SU-DHL-6 (cell line): ENCODE results near the gene FTCDNL1.

ENCODE experiments used
- H2AFZ ChIP-seq: fragments of 200-600 bp; sonication (generic); 2 replicates; pipeline ENCODE4 v1.6.1; 2014; ENCODE audit warnings: low read depth, mild to moderate bottlenecking, moderate library complexity, mixed read lengths, antibody characterized with exemption, low read length; ENCODE audit not compliant: severe bottlenecking
- H3F3A ChIP-seq: fragments of 200-600 bp; shearing (Covaris generic); 2 replicates; pipeline ENCODE4 v1.6.0; 2016; ENCODE audit warnings: antibody characterized with exemption, mild to moderate bottlenecking; ENCODE audit not compliant: insufficient read depth
- H3K27ac ChIP-seq: fragments of 200-600 bp; sonication (generic); 2 replicates; pipeline ENCODE4 v1.5.1; 2016; ENCODE audit warnings: low read depth, mild to moderate bottlenecking, low read length, moderate library complexity, mixed read lengths
- H3K27me3 ChIP-seq: fragments of 200-600 bp; sonication (generic), shearing (Covaris generic); 2 replicates; pipeline ENCODE4 v1.6.0; 2014; ENCODE audit warnings: mild to moderate bottlenecking, low read length
- H3K36me3 ChIP-seq: fragments of 200-600 bp; sonication (generic); 2 replicates; pipeline ENCODE4 v1.6.1; 2014; ENCODE audit warnings: mild to moderate bottlenecking, low read length, mixed read lengths
- H3K4me2 ChIP-seq: fragments of 300-600, 200-600 bp; shearing (Covaris generic), sonication (generic); 2 replicates; pipeline ENCODE4 v1.6.0; 2014; ENCODE audit warnings: low read length, low read depth, mild to moderate bottlenecking; ENCODE audit not compliant: poor library complexity, severe bottlenecking
- H3K4me3 ChIP-seq: fragments of 200-600 bp; sonication (generic); 2 replicates; pipeline ENCODE4 v1.5.1; 2014; ENCODE audit warnings: antibody characterized with exemption, low read length, mild to moderate bottlenecking, mixed read lengths; ENCODE audit not compliant: insufficient read depth, poor library complexity, severe bottlenecking
- H3K79me2 ChIP-seq: fragments of 200-600 bp; sonication (generic); 2 replicates; pipeline ENCODE4 v1.6.1; 2014; ENCODE audit warnings: mild to moderate bottlenecking, low read length, moderate library complexity; ENCODE audit not compliant: insufficient read depth
- H3K9ac ChIP-seq: fragments of 200-600 bp; sonication (generic); 2 replicates; pipeline ENCODE4 v1.7.0; 2014; ENCODE audit warnings: mild to moderate bottlenecking, low read length
- H3K9me2 ChIP-seq: fragments of 200-600 bp; sonication (generic); replicated peaks from 2 replicates; pipeline ENCODE4 v1.6.1; 2014; ENCODE audit warnings: low read length; ENCODE audit not compliant: insufficient read depth
- H3K9me3 ChIP-seq: fragments of 200-600 bp; sonication (generic); 2 replicates; pipeline ENCODE4 v1.6.1; 2014; ENCODE audit warnings: low read length, mixed read lengths; ENCODE audit not compliant: insufficient read depth
- H4K20me1 ChIP-seq: fragments of 200-600 bp; sonication (generic); 2 replicates; pipeline ENCODE4 v1.6.1; 2014; ENCODE audit warnings: low read depth, mild to moderate bottlenecking, antibody characterized with exemption, low read length, moderate library complexity, mixed read lengths
- EZH2phosphoT487 ChIP-seq: fragments of 200-600 bp; sonication (generic), shearing (Covaris generic); conservative IDR thresholded peaks from 2 replicates; pipeline ENCODE4 v1.6.1; 2018; ENCODE audit warnings: mild to moderate bottlenecking, antibody characterized with exemption, low read length, moderate library complexity, mixed read lengths
- TF ChIP-seq, protein P1 (sequence below): fragments of 200-600 bp; sonication (generic); IDR thresholded peaks from one replicate; pipeline ENCODE4 v1.5.1; 2017; ENCODE audit warnings: antibody characterized with exemption, mild to moderate bottlenecking, low read length, moderate library complexity; ENCODE audit not compliant: insufficient read depth, poor library complexity, severe bottlenecking

The FTCDNL1 gene

GRCh38 chr2:199784512-199784911, 66.5 kb downstream of the FTCDNL1 start:
- no peaks in the 10 kb centered on the region for H3K36me3 ChIP-seq
- TF ChIP-seq, protein P1, sequence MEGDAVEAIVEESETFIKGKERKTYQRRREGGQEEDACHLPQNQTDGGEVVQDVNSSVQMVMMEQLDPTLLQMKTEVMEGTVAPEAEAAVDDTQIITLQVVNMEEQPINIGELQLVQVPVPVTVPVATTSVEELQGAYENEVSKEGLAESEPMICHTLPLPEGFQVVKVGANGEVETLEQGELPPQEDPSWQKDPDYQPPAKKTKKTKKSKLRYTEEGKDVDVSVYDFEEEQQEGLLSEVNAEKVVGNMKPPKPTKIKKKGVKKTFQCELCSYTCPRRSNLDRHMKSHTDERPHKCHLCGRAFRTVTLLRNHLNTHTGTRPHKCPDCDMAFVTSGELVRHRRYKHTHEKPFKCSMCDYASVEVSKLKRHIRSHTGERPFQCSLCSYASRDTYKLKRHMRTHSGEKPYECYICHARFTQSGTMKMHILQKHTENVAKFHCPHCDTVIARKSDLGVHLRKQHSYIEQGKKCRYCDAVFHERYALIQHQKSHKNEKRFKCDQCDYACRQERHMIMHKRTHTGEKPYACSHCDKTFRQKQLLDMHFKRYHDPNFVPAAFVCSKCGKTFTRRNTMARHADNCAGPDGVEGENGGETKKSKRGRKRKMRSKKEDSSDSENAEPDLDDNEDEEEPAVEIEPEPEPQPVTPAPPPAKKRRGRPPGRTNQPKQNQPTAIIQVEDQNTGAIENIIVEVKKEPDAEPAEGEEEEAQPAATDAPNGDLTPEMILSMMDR, result no peak
- no peak for TF ChIP-seq EZH2phosphoT487
- H3K4me3 ChIP-seq, result no peak overlapping the region
- H2AFZ ChIP-seq, result no peak overlapping the region
- no peak overlapping the region for H3K9ac ChIP-seq
- no peaks in the 10 kb centered on the region for H3K9me3 ChIP-seq
- no peaks in the 10 kb centered on the region; the same call in 1 of the 2 replicates for H4K20me1 ChIP-seq
- H3K9me2 ChIP-seq, result no peaks in the 10 kb centered on the region
- H3K4me2 ChIP-seq, result no peak overlapping the region
- H3K27ac ChIP-seq, result no peak overlapping the region
- no peaks in the 10 kb centered on the region for H3F3A ChIP-seq
- H3K79me2 ChIP-seq, result no peaks in the 10 kb centered on the region
- H3K27me3 ChIP-seq, result no peaks in the 10 kb centered on the region

- H3K4me2 ChIP-seq, result no peak overlapping the region
- H3F3A ChIP-seq, result no peaks in the 10 kb centered on the region
- no peaks in the 10 kb centered on the region for H3K79me2 ChIP-seq
- H3K9me3 ChIP-seq, result no peaks in the 10 kb centered on the region
- no peaks in the 10 kb centered on the region for H3K9me2 ChIP-seq
- no peaks in the 10 kb centered on the region for H3K27me3 ChIP-seq
- no peak overlapping the region for H3K4me3 ChIP-seq
- TF ChIP-seq EZH2phosphoT487, result no peak
- TF ChIP-seq, protein P1, result no peak
- H3K9ac ChIP-seq, result no peak overlapping the region
- no peak overlapping the region for H2AFZ ChIP-seq
- H4K20me1 ChIP-seq, result no peaks in the 10 kb centered on the region
- no peaks in the 10 kb centered on the region for H3K36me3 ChIP-seq
- no peak overlapping the region for H3K27ac ChIP-seq
Measured at GRCh38 chr2:199779589-199779988, 71.4 kb downstream of the FTCDNL1 start.

DNA sequence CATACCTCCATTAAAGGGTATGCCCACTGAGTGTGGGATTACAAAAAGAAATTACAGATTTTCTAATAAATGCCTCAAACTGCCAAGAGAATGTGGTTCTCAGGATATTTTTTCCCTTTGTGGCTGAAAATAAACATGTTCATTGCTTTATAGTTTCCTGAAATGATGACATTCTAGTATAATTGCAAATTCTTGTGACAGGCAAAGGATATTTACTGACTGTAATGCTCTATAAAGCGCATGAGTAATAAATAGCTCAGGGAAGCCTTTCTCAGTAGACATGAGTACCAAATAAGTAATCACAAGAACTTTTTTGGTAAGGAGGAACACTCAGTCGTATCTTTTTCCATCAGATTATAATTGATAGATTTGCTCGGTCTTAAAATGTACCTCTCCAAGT, 72.3 kb downstream of the FTCDNL1 start:
- Histone ChIP-seq H3K9ac (no peak overlapping the region), H3K79me2 (no peaks in the 10 kb centered on the region), H3K9me2 (no peaks in the 10 kb centered on the region), H3K27ac (no peak overlapping the region), H4K20me1 (no peaks in the 10 kb centered on the region), H3K36me3 (no peaks in the 10 kb centered on the region), H3K9me3 (no peaks in the 10 kb centered on the region), H3F3A (no peaks in the 10 kb centered on the region), H2AFZ (no peak overlapping the region), H3K27me3 (no peaks in the 10 kb centered on the region), H3K4me3 (no peak overlapping the region), H3K4me2 (no peak overlapping the region)
- TF ChIP-seq, protein P1, result no peak
- TF ChIP-seq EZH2phosphoT487, result no peak
